ENCODE data around the gene LBHD2. TPM values are rescaled to one million over a fixed set of nuclear protein-coding genes. Genes with fewer than 3 reads are reported as not detected.

Gene LBHD2
- total and polyA plus RNA-seq, 2 donors (not counting 1 experiment from before 2014, with no cell fraction given): not detected

GRCh38 chr14:103130017-103130764, 46.2 kb downstream of the LBHD2 start:
- Mint-ChIP-seq H3K4me1 (no peaks in the 10 kb centered on the region), H3K4me3 (no peak overlapping the region), H3K9me3 (ENCODE audit: insufficient read depth) (no peaks in the 10 kb centered on the region), H3K27me3 (peaks cover 3% of the 10 kb centered on the region), H3K27ac (no peak overlapping the region)
- no peak overlapping the region for H3K4me2 ChIP-seq (replicated peaks; ENCODE audit: low read depth, low read length, poor library complexity, severe bottlenecking)
- no peak overlapping the region for H3K27ac ChIP-seq (ENCODE audit: low read length in 2 of 2)
- H3K79me2 ChIP-seq (ENCODE audit: control insufficient read depth, insufficient read depth, low read length): no peaks in the 10 kb centered on the region
- H3K36me3 ChIP-seq (replicated peaks in 1 of 2; ENCODE audit: control extremely low read depth in 1 of 2, control insufficient read depth in 1 of 2, extremely low read depth in 1 of 2, insufficient read depth in 2 of 2, low read length in 1 of 2): no peaks in the 10 kb centered on the region
- no peak overlapping the region for H3K9ac ChIP-seq (ENCODE audit: low read length)
- TF ChIP-seq CTCF (IDR thresholded peaks at IDR 0.05): no peak
- no peak for TF ChIP-seq EZH2 (IDR thresholded peaks at IDR 0.05; ENCODE audit: borderline replicate concordance, insufficient read depth, low read depth, low read length, poor library complexity, severe bottlenecking)
- no peak overlapping the region for H3K4me3 ChIP-seq (ENCODE audit: control extremely low read depth in 1 of 5, extremely low read depth in 1 of 5, insufficient read depth in 1 of 5, low read depth in 2 of 5, low read length in 4 of 5)
- H2AFZ ChIP-seq (ENCODE audit: insufficient read depth, low read depth, low read length, poor library complexity, severe bottlenecking): no peak overlapping the region
- DNase-seq (no peak), ATAC-seq (ENCODE audit: low read depth) (no peak)
- ChIA-PET POLR2A (no interaction called here), CTCF (interaction anchor here (1.9 kb wide), 1 partner anchor 25 kb away, joined by 8 read pairs; no protein-coding TSS in a partner anchor)
- peaks cover 0 to 3% (median 0%) of the 10 kb centered on the region in 3 donors for H3K9me3 ChIP-seq (ENCODE audit: control extremely low read depth in 1 of 3, control insufficient read depth in 2 of 3, insufficient read depth in 1 of 3, low read length in 2 of 3)
- WGBS (ENCODE audit: insufficient coverage): 91% methylated on average over 23 of the region's 26 CpGs
- no peaks in the 10 kb centered on the region for H3K27me3 ChIP-seq (replicated peaks in 1 of 4; ENCODE audit: control extremely low read depth in 1 of 4, control insufficient read depth in 3 of 4, insufficient read depth in 4 of 4, low read length in 3 of 4)
- H3K4me1 ChIP-seq (ENCODE audit: control insufficient read depth in 2 of 2, insufficient read depth in 2 of 2, low read length in 2 of 2): no peaks in the 10 kb centered on the region
- H4K20me1 ChIP-seq (ENCODE audit: control insufficient read depth, insufficient read depth, low read length, poor library complexity, severe bottlenecking): no peaks in the 10 kb centered on the region
- intact Hi-C loops (cut with micrococcal nuclease): no loop called here

GRCh38 chr14:103130965-103131364, 47.0 kb downstream of the LBHD2 start:
- Histone ChIP-seq H3K9me3 (ENCODE audit: control extremely low read depth in 1 of 3, control insufficient read depth in 2 of 3, insufficient read depth in 1 of 3, low read length in 2 of 3) (peaks cover 0 to 3% (median 0%) of the 10 kb centered on the region in 3 donors), H3K4me1 (ENCODE audit: control insufficient read depth in 2 of 2, insufficient read depth in 2 of 2, low read length in 2 of 2) (no peaks in the 10 kb centered on the region), H3K27me3 (replicated peaks in 1 of 4; ENCODE audit: control extremely low read depth in 1 of 4, control insufficient read depth in 3 of 4, insufficient read depth in 4 of 4, low read length in 3 of 4) (no peaks in the 10 kb centered on the region), H3K4me3 (ENCODE audit: control extremely low read depth in 1 of 5, extremely low read depth in 1 of 5, insufficient read depth in 1 of 5, low read depth in 2 of 5, low read length in 4 of 5) (no peak overlapping the region), H3K36me3 (replicated peaks in 1 of 2; ENCODE audit: control extremely low read depth in 1 of 2, control insufficient read depth in 1 of 2, extremely low read depth in 1 of 2, insufficient read depth in 2 of 2, low read length in 1 of 2) (no peaks in the 10 kb centered on the region), H3K4me2 (replicated peaks; ENCODE audit: low read depth, low read length, poor library complexity, severe bottlenecking) (no peak overlapping the region), H3K9ac (ENCODE audit: low read length) (no peak overlapping the region), H3K27ac (ENCODE audit: low read length in 2 of 2) (no peak overlapping the region), H2AFZ (ENCODE audit: insufficient read depth, low read depth, low read length, poor library complexity, severe bottlenecking) (no peak overlapping the region), H3K79me2 (ENCODE audit: control insufficient read depth, insufficient read depth, low read length) (no peaks in the 10 kb centered on the region), H4K20me1 (ENCODE audit: control insufficient read depth, insufficient read depth, low read length, poor library complexity, severe bottlenecking) (no peaks in the 10 kb centered on the region)
- H3K27ac Mint-ChIP-seq: no peak overlapping the region
- ChIA-PET CTCF (interaction anchor here (1.9 kb wide), 1 partner anchor 26 kb away, joined by 8 read pairs; no protein-coding TSS in a partner anchor), POLR2A (no interaction called here)
- H3K27me3 Mint-ChIP-seq: peaks cover 3% of the 10 kb centered on the region
- ATAC-seq (ENCODE audit: low read depth) (no peak), DNase-seq (no peak)
- no peak for TF ChIP-seq EZH2 (IDR thresholded peaks at IDR 0.05; ENCODE audit: borderline replicate concordance, insufficient read depth, low read depth, low read length, poor library complexity, severe bottlenecking)
- no peak for TF ChIP-seq CTCF (IDR thresholded peaks at IDR 0.05)
- no peaks in the 10 kb centered on the region for H3K4me1 Mint-ChIP-seq
- H3K4me3 Mint-ChIP-seq: no peak overlapping the region
- intact Hi-C loops (cut with micrococcal nuclease): no loop called here
- WGBS (ENCODE audit: insufficient coverage): 100% methylated on average over 3 of the region's 8 CpGs
- H3K9me3 Mint-ChIP-seq (ENCODE audit: insufficient read depth): no peaks in the 10 kb centered on the region
